Heart left ventricle (tissue), 16 donors: Measurements from ENCODE around the gene FRRS1. TPM values are rescaled to one million over a fixed set of nuclear protein-coding genes. Genes with fewer than 3 reads are reported as not detected.

ENCODE experiments used
- ATAC-seq, 4 donors: fragments of 200-7000 bp; cut with Tn5 transposase; one replicate each; pipeline ENCODE4 v1.9.1; 2020 to 2022; ENCODE audit warnings: moderate library complexity in 4 of 4, mild to moderate bottlenecking in 3 of 4, moderate number of reproducible peaks in 1 of 4
- DNase-seq, 5 donors: peaks; one replicate each; pipeline ENCODE4 v3.0.0-alpha.2; 2020
- H3K27ac ChIP-seq, 12 donors: fragments of 200-600 bp; sonication (generic) in 4 of 12; one replicate each; pipeline versions ENCODE4 v1.5.0 to v1.8.0; 2016 to 2022; ENCODE audit warnings: mild to moderate bottlenecking in 2 of 12
- H3K27me3 ChIP-seq, 9 donors: fragments of 200-600 bp; sonication (generic) in 2 of 9; one replicate each; pipeline versions ENCODE4 v1.5.1 to v1.8.0; 2016 to 2022; ENCODE audit warnings: mild to moderate bottlenecking in 3 of 9
- H3K36me3 ChIP-seq, 9 donors: fragments of 200-600 bp; sonication (generic) in 2 of 9; one replicate each; pipeline versions ENCODE4 v1.5.0 to v1.8.0; 2018 to 2022; ENCODE audit warnings: mild to moderate bottlenecking in 2 of 9
- H3K4me1 ChIP-seq, 12 donors: fragments of 200-600 bp; sonication (generic) in 4 of 12; one replicate each; pipeline versions ENCODE4 v1.5.0 to v1.8.0; 2016 to 2022; ENCODE audit warnings: mild to moderate bottlenecking in 3 of 12
- H3K4me3 ChIP-seq, 12 donors: fragments of 200-600 bp; sonication (generic) in 4 of 12; one replicate each; pipeline versions ENCODE4 v1.5.0 to v1.8.0; 2017 to 2022; ENCODE audit warnings: mild to moderate bottlenecking in 9 of 12, moderate library complexity in 4 of 12
- H3K9me3 ChIP-seq, 12 donors: fragments of 200-600 bp; sonication (generic) in 4 of 12; one replicate each; pipeline versions ENCODE4 v1.5.0 to v1.8.0; 2016 to 2022; ENCODE audit warnings: mild to moderate bottlenecking in 1 of 12
- CTCF ChIP-seq, 12 donors: fragments of 200-600 bp; sonication (generic) in 4 of 12; IDR thresholded peaks; one replicate each; pipeline versions ENCODE4 v1.5.0 to v1.8.0; 2018 to 2022; ENCODE audit warnings: antibody characterized with exemption in 12 of 12, mild to moderate bottlenecking in 5 of 12
- POLR2A ChIP-seq, 2 donors: fragments of 450-650 bp; IDR thresholded peaks; one replicate each; pipeline ENCODE4 v1.6.1; 2017; ENCODE audit warnings: antibody characterized with exemption in 2 of 2, mild to moderate bottlenecking in 2 of 2, moderate library complexity in 2 of 2
- WGBS, 4 donors: extraction: QIAGEN DNeasy Blood & Tissue Kit in 2 of 4; methylation state at CpG; one replicate each; pipeline versions ENCODE4 v1.1.5 to v1.1.7; 2013 to 2018; 5-methylcytosine and 5-hydroxymethylcytosine counted together
- intact Hi-C, 10 donors: fragments of 100-400 bp; cut with DNase I; formaldehyde crosslinking; loops; one replicate each; pipeline versions ENCODE4 v1.11.1 to v1.14.2; 2022
- polyA plus RNA-seq, 2 donors: library from polyadenylated mRNA; stranded (reverse); fragments of 200-250 nt; gene quantifications; one replicate each; pipeline ENCODE4 v1.2.3, GENCODE V29; 2013
- total RNA-seq, 9 donors: library from RNA; depleted of rRNA in 2 of 9; stranded (reverse); fragments of >200 nt in 2 of 9; fragmentation: NEBNext Ultra II Directional in 3 of 9; extraction: Animal tissue kit (Norgen Biotek cat#: 25700) in 3 of 9; gene quantifications; one replicate each; pipeline versions ENCODE4 v1.1.0 to v1.2.4, GENCODE V29; 2016 to 2023
- donor health status: ischemic (EF 13 %, LVEDD 7.1; RV severe dilation, severe dysfunction).
- donor health status: healthy with polysubstance abuse.
- donor health status: DM: no; HTN: yes; CAD: no.
- donor health status: DM: no; HTN: no; CAD: no.
- donor health status: ischemic (EF 25% LVEDD 6.9; RV normal size, moderate dysfunction).
- donor health status: ischemic (EF 25% LVEDD 5.7; RV mildly dilated, moderate dysfunction).
- donor health status: healthy.
- donor health status: DM: yes; HTN: yes; CAD: no.
- donor health status: ischemic (EF 35%, LVEDD 5.7; RV mildly dilated, moderate dysfunction).
- donor health status: nonischemic (EF 11% LVEDD 7.7; RV severe dilation, severe dysfunction).
- donor health status: DM: yes; HTN: yes; CAD: no.
- donor health status: PGD.
- donor health status: ischemic (EF 29% LVEDD 5.4; RV normal size, mild dysfunction).
- donor health status: nonischemic (EF 23%, LVEDD 6.1; RV moderate dilation, normal function).

Gene FRRS1
- total and polyA plus RNA-seq, 11 donors: 0.50 to 9.3 (median 5.4) TPM

DNA sequence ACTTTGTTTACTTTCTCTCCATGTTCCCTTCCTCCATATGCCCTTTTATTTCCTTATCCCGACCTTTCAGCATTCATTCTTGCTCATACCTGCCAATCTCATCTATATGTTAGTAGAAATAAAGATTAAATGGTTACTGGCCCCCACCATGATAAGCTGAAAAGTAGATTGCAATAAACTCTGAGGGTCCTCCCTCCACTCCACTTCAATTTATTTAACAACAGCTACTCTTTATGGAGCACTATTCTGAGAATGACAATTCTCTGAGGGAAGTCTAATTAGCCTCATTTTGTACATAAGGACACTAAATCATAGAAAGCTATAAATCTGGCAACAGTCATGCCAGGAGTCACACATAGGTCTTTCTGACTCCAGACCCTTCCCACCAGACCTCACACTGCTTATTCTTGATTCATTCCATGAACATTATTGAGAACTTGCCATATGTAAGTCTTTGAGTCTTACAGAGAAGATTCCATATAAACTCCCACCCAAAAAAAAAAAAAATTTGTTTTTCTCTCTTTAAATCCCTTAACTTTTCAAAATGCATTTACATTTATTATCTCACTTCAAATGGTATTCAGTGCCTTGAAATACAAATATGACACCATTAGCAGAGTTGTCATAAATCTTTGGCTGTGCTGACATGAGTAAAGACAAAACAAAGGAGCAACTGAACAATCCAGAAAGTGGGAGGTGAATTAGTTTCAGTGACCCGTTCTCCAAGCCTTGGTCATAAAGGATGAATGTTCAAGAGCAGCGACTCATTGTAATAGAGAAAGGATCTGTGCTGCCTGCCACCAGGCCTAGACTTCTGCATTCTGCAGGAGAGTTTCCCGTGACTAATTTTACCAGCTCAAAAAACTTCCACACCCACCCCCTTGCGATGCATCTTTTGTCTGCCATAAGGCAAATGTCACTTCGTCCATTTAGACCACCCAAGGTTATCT lies 92.0 kb downstream of the FRRS1 start:
- H3K27ac ChIP-seq: peak overlapping the region; percentile 22 to 89 (median 82)
- TF ChIP-seq POLR2A (IDR thresholded peaks at IDR 0.05) (no peak), CTCF (IDR thresholded peaks at IDR 0.05) (no peak)
- H3K4me3 ChIP-seq: no peak overlapping the region
- ATAC-seq (no peak), DNase-seq (no peak)
- H3K36me3 ChIP-seq: peaks cover 0 to 92% (median 30%) of the 10 kb centered on the region in 9 donors
- WGBS, 4 donors: 72 to 86% (median 76%) methylated on average over 6 of the region's 6 CpGs
- peaks cover 5 to 98% (median 70%) of the 10 kb centered on the region in 12 donors for H3K4me1 ChIP-seq
- H3K9me3 ChIP-seq: no peaks in the 10 kb centered on the region
- H3K27me3 ChIP-seq: no peaks in the 10 kb centered on the region
- intact Hi-C loops: no loop called here

DNA sequence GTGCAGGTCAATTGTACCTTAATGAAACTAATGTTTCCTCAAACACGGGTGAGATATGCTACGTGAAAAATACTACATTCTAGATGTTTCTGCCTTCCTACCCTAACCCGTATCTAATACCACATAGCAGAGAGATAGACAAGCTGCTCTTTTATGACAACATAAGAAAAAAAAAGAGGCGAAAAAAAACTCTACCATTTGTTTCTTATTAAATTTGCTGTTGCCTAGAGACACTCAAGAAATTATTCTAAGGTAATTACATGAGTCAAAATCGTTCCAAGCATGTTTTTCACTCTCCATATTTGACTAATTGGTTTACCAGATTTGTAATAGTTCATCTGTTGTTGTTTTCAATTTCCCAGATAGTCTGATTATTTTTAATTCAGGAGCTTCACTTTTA lies 93.1 kb downstream of the FRRS1 start:
- Histone ChIP-seq H3K27ac (peak overlapping the region; percentile 33 to 89 (median 82)), H3K36me3 (peaks cover 0 to 95% (median 35%) of the 10 kb centered on the region in 9 donors), H3K9me3 (no peaks in the 10 kb centered on the region), H3K4me1 (peaks cover 5 to 97% (median 68%) of the 10 kb centered on the region in 12 donors), H3K27me3 (no peaks in the 10 kb centered on the region), H3K4me3 (no peak overlapping the region)
- TF ChIP-seq POLR2A (IDR thresholded peaks at IDR 0.05) (no peak), CTCF (IDR thresholded peaks at IDR 0.05) (no peak)
- WGBS, 4 donors: 52 to 68% (median 62%) methylated on average over 4 to 5 of the region's 5 CpGs
- ATAC-seq (no peak), DNase-seq (no peak)
- intact Hi-C loops: no loop called here

DNA sequence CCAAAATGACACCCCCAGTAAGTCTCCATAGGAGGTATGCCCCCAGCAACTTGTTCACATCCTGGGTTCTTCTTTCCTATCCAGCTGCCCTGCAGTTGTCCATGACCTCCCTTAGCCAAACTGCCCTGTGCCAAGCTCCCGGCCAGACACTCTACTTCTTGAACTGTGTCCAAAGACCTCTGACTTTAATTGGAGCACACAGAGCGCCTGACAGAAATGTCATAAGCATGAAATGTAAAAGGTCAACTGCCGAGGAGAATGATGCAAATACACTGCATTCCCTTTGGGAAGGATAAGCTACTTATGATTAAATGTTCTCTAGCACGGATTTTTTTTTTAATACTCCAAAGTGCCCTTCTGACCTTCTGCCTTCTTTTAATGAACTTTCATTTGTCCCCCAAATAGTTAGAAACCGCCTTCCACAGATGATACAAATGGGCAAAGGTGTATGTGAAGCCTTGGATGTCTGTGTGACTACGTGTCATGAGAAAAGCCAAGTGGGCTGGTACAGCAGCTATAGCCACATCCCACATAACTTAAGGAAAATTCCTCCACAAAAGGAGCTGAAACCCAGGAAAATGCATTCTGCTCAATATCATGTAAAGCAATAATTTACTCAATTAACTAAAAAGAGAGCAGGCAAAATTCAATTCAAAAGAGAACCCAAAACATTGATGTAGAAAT lies 93.8 kb downstream of the FRRS1 start:
- Histone ChIP-seq H3K27me3 (no peaks in the 10 kb centered on the region), H3K36me3 (peaks cover 0 to 95% (median 37%) of the 10 kb centered on the region in 9 donors), H3K4me1 (peaks cover 5 to 96% (median 68%) of the 10 kb centered on the region in 12 donors), H3K9me3 (no peaks in the 10 kb centered on the region), H3K4me3 (no peak overlapping the region), H3K27ac (peak overlapping the region; percentile 72 to 89 (median 82))
- intact Hi-C loops: no loop called here
- TF ChIP-seq CTCF (IDR thresholded peaks at IDR 0.05): no peak
- peak in 1 of 2 donors; percentile 51 for TF ChIP-seq POLR2A (IDR thresholded peaks at IDR 0.05)
- ATAC-seq (peak; percentile 82 to 88 (median 84)), DNase-seq (peak; percentile 48 to 74 (median 66))
- WGBS, 4 donors: 22 to 29% (median 24%) methylated on average over 6 of the region's 6 CpGs

- Histone ChIP-seq H3K27me3 (no peaks in the 10 kb centered on the region), H3K36me3 (peaks cover 0 to 95% (median 43%) of the 10 kb centered on the region in 9 donors), H3K4me3 (no peak overlapping the region), H3K27ac (peak overlapping the region; percentile 72 to 89 (median 82)), H3K9me3 (no peaks in the 10 kb centered on the region), H3K4me1 (peaks cover 5 to 93% (median 65%) of the 10 kb centered on the region in 12 donors)
- TF ChIP-seq POLR2A (IDR thresholded peaks at IDR 0.05): no peak
- TF ChIP-seq CTCF (IDR thresholded peaks at IDR 0.05): no peak
- ATAC-seq (no peak), DNase-seq (no peak)
- WGBS, 4 donors: 54 to 62% (median 57%) methylated on average over 4 of the region's 4 CpGs
- intact Hi-C loops: no loop called here
Observed at GRCh38 chr1:99672038-99672437, 94.4 kb downstream of the FRRS1 start.
